ENCODE data around the gene ITPR2.
"Not testable (repeated sequence)": the region's sequence is repeated elsewhere in the genome, so short reads cannot be mapped to it uniquely, and the experiment has no call there.

Gene ITPR2

GRCh38 chr12:26737487-26738030 is 95.4 kb downstream of the ITPR2 start:
- Histone ChIP-seq H3K27ac (ENCODE audit: low read depth, low read length) (no peak overlapping the region), H3K4me3 (ENCODE audit: low read depth, low read length) (no peak overlapping the region), H3K9ac (ENCODE audit: low read depth, low read length) (no peak overlapping the region), H3K9me3 (ENCODE audit: control insufficient read depth, insufficient read depth, low read length) (no peaks in the 10 kb centered on the region; the same call in 1 of the 2 replicates), H3K27me3 (ENCODE audit: control insufficient read depth, insufficient read depth, low read length) (no peaks in the 10 kb centered on the region), H3K4me1 (ENCODE audit: control insufficient read depth, insufficient read depth, low read length) (peaks cover 8% of the 10 kb centered on the region), H3K36me3 (ENCODE audit: control insufficient read depth, insufficient read depth, low read length) (no peaks in the 10 kb centered on the region)

GRCh38 chr12:26736563-26737486 is 96.2 kb downstream of the ITPR2 start:
- Histone ChIP-seq H3K9me3 (ENCODE audit: control insufficient read depth, insufficient read depth, low read length) (no peaks in the 10 kb centered on the region; the same call in 1 of the 2 replicates), H3K4me3 (ENCODE audit: low read depth, low read length) (no peak overlapping the region), H3K4me1 (ENCODE audit: control insufficient read depth, insufficient read depth, low read length) (peaks cover 5% of the 10 kb centered on the region), H3K9ac (ENCODE audit: low read depth, low read length) (no peak overlapping the region), H3K36me3 (ENCODE audit: control insufficient read depth, insufficient read depth, low read length) (no peaks in the 10 kb centered on the region), H3K27me3 (ENCODE audit: control insufficient read depth, insufficient read depth, low read length) (no peaks in the 10 kb centered on the region), H3K27ac (ENCODE audit: low read depth, low read length) (no peak overlapping the region)

- no peak overlapping the region for H3K4me3 ChIP-seq (ENCODE audit: low read depth, low read length)
- H3K9me3 ChIP-seq (ENCODE audit: control insufficient read depth, insufficient read depth, low read length), result no peaks in the 10 kb centered on the region; the same call in 1 of the 2 replicates
- H3K4me1 ChIP-seq (ENCODE audit: control insufficient read depth, insufficient read depth, low read length), result no peaks in the 10 kb centered on the region
- no peaks in the 10 kb centered on the region for H3K36me3 ChIP-seq (ENCODE audit: control insufficient read depth, insufficient read depth, low read length)
- H3K27ac ChIP-seq (ENCODE audit: low read depth, low read length), result no peak overlapping the region
- H3K9ac ChIP-seq (ENCODE audit: low read depth, low read length), result no peak overlapping the region
- H3K27me3 ChIP-seq (ENCODE audit: control insufficient read depth, insufficient read depth, low read length), result no peaks in the 10 kb centered on the region
Observed at GRCh38 chr12:26735249-26735639, 97.8 kb downstream of the ITPR2 start.

GRCh38 chr12:26734510-26735248 is 98.3 kb downstream of the ITPR2 start:
- Histone ChIP-seq H3K4me3 (ENCODE audit: low read depth, low read length) (no peak overlapping the region), H3K27me3 (ENCODE audit: control insufficient read depth, insufficient read depth, low read length) (no peaks in the 10 kb centered on the region), H3K4me1 (ENCODE audit: control insufficient read depth, insufficient read depth, low read length) (no peaks in the 10 kb centered on the region), H3K9ac (ENCODE audit: low read depth, low read length) (no peak overlapping the region), H3K27ac (ENCODE audit: low read depth, low read length) (no peak overlapping the region), H3K36me3 (ENCODE audit: control insufficient read depth, insufficient read depth, low read length) (no peaks in the 10 kb centered on the region), H3K9me3 (ENCODE audit: control insufficient read depth, insufficient read depth, low read length) (no peaks in the 10 kb centered on the region; the same call in 1 of the 2 replicates)

GRCh38 chr12:26732005-26732908 is 100.7 kb downstream of the ITPR2 start:
- peaks cover 10% of the 10 kb centered on the region; the same call in 1 of the 2 replicates for H3K4me1 ChIP-seq (ENCODE audit: control insufficient read depth, insufficient read depth, low read length)
- no peak overlapping the region for H3K27ac ChIP-seq (ENCODE audit: low read depth, low read length)
- no peaks in the 10 kb centered on the region for H3K9me3 ChIP-seq (ENCODE audit: control insufficient read depth, insufficient read depth, low read length)

GRCh38 chr12:26730481-26731350 is 102.3 kb downstream of the ITPR2 start:
- H3K4me3 ChIP-seq (ENCODE audit: low read depth, low read length), result no peak overlapping the region
- peaks cover 10% of the 10 kb centered on the region; the same call in 1 of the 2 replicates for H3K4me1 ChIP-seq (ENCODE audit: control insufficient read depth, insufficient read depth, low read length)
- no peak overlapping the region for H3K27ac ChIP-seq (ENCODE audit: low read depth, low read length)
- no peaks in the 10 kb centered on the region for H3K27me3 ChIP-seq (ENCODE audit: control insufficient read depth, insufficient read depth, low read length)
- H3K36me3 ChIP-seq (ENCODE audit: control insufficient read depth, insufficient read depth, low read length), result no peaks in the 10 kb centered on the region
- H3K9ac ChIP-seq (ENCODE audit: low read depth, low read length), result no peak overlapping the region
- H3K9me3 ChIP-seq (ENCODE audit: control insufficient read depth, insufficient read depth, low read length), result no peaks in the 10 kb centered on the region

More at GRCh38 chr12:26732005-26732908, 100.7 kb downstream of the ITPR2 start:
- Histone ChIP-seq H3K9ac (ENCODE audit: low read depth, low read length) (no peak overlapping the region), H3K4me3 (ENCODE audit: low read depth, low read length) (no peak overlapping the region), H3K36me3 (ENCODE audit: control insufficient read depth, insufficient read depth, low read length) (no peaks in the 10 kb centered on the region), H3K27me3 (ENCODE audit: control insufficient read depth, insufficient read depth, low read length) (no peaks in the 10 kb centered on the region)

- H3K9ac ChIP-seq (ENCODE audit: low read depth, low read length); H3K36me3 ChIP-seq (ENCODE audit: control insufficient read depth, insufficient read depth, low read length); H3K9me3 ChIP-seq (ENCODE audit: control insufficient read depth, insufficient read depth, low read length); H3K4me3 ChIP-seq (ENCODE audit: low read depth, low read length); H3K27me3 ChIP-seq (ENCODE audit: control insufficient read depth, insufficient read depth, low read length); H3K27ac ChIP-seq (ENCODE audit: low read depth, low read length): not testable (repeated sequence)
- peaks cover 11% of the 10 kb centered on the region; the same call in 1 of the 2 replicates for H3K4me1 ChIP-seq (ENCODE audit: control insufficient read depth, insufficient read depth, low read length)
Observed at GRCh38 chr12:26729137-26729671, 103.8 kb downstream of the ITPR2 start.

GRCh38 chr12:26728205-26729050 is 104.6 kb downstream of the ITPR2 start:
- Histone ChIP-seq H3K27ac (ENCODE audit: low read depth, low read length) (no peak overlapping the region), H3K4me3 (ENCODE audit: low read depth, low read length) (no peak overlapping the region), H3K27me3 (ENCODE audit: control insufficient read depth, insufficient read depth, low read length) (no peaks in the 10 kb centered on the region), H3K9ac (ENCODE audit: low read depth, low read length) (no peak overlapping the region), H3K9me3 (ENCODE audit: control insufficient read depth, insufficient read depth, low read length) (no peaks in the 10 kb centered on the region), H3K4me1 (ENCODE audit: control insufficient read depth, insufficient read depth, low read length) (peaks cover 13% of the 10 kb centered on the region; the same call in 1 of the 2 replicates), H3K36me3 (ENCODE audit: control insufficient read depth, insufficient read depth, low read length) (no peaks in the 10 kb centered on the region)

Data from HUES48 (cell line).